NCI-H1048 (cell line): ENCODE results near the gene C16orf92.
"Not testable (repeated sequence)": the region's sequence is repeated elsewhere in the genome, so short reads cannot be mapped to it uniquely, and the experiment has no call there.

Experiments used
- DNase-seq: peaks from one replicate; lab custom pipeline; 2025; lab: John Stamatoyannopoulos, UW

The C16orf92 gene

GRCh38 chr16:30005341-30006094, 17.5 kb upstream of the C16orf92 start:
- DNase-seq, result no peak

GRCh38 chr16:30006095-30006473, 16.9 kb upstream of the C16orf92 start:
- no peak for DNase-seq

GRCh38 chr16:30006659-30007377, 16.2 kb upstream of the C16orf92 start:
- DNase-seq, result no peak

GRCh38 chr16:30007378-30007895, 15.6 kb upstream of the C16orf92 start:
- DNase-seq, result no peak

GRCh38 chr16:30009085-30009862, 13.7 kb upstream of the C16orf92 start:
- no peak for DNase-seq

- no peak for DNase-seq
Measured at GRCh38 chr16:30009990-30010843, 12.8 kb upstream of the C16orf92 start.

- DNase-seq, result no peak
Measured at GRCh38 chr16:30010844-30011713, 11.9 kb upstream of the C16orf92 start, which contains the start of gene DOC2A. DOC2A (minus strand) TSS chr16:30011027; CDS start chr16:30010222, 805 bp downstream.

GRCh38 chr16:30011714-30012504, 11.1 kb upstream of the C16orf92 start:
- no peak for DNase-seq

- not testable (repeated sequence) for DNase-seq
Measured at GRCh38 chr16:30012598-30012997, 10.4 kb upstream of the C16orf92 start.

- not testable (repeated sequence) for DNase-seq
Measured at GRCh38 chr16:30015450-30015849, 7.5 kb upstream of the C16orf92 start.

GRCh38 chr16:30016555-30017276, 6.3 kb upstream of the C16orf92 start:
- no peak for DNase-seq

GRCh38 chr16:30017277-30017656, 5.7 kb upstream of the C16orf92 start:
- no peak for DNase-seq

GRCh38 chr16:30017937-30018336, 5.1 kb upstream of the C16orf92 start:
- DNase-seq, result not testable (repeated sequence)

GRCh38 chr16:30018731-30019158, 4.3 kb upstream of the C16orf92 start:
- no peak for DNase-seq

GRCh38 chr16:30023586-30023985, 588 bp downstream of the C16orf92 start:
- no peak for DNase-seq

GRCh38 chr16:30024451-30024850, 1.5 kb downstream of the C16orf92 start:
- no peak for DNase-seq

- no peak for DNase-seq
Measured at GRCh38 chr16:30025156-30025555, 2.2 kb downstream of the C16orf92 start.

GRCh38 chr16:30025574-30025973, 2.6 kb downstream of the C16orf92 start:
- no peak for DNase-seq

- DNase-seq, result no peak
Measured at GRCh38 chr16:30026449-30026848, 3.5 kb downstream of the C16orf92 start.
